OCI-LY7 (cell line): ENCODE results near the gene FRRS1L. TPM values are rescaled to one million over a fixed set of nuclear protein-coding genes. Genes with fewer than 3 reads are reported as not detected.

Experiments
- BruUV-seq: library from RNA; stranded (reverse); fragments of 400-500 nt; replicated peaks from 2 replicates; lab custom pipeline; 2021; lab: Mats Ljungman, UMichigan
- CTCF ChIA-PET: fragments of 300-600 bp; sonication (Branson Sonifier 250); formaldehyde crosslinking; loops from one replicate; lab custom pipeline; 2022; ENCODE audit warnings: antibody characterized with exemption; ENCODE audit not compliant: unreplicated experiment; lab: Charles Lee
- POLR2A ChIA-PET: fragments of 300-600 bp; sonication (Branson Sonifier 250); formaldehyde crosslinking; loops from one replicate; lab custom pipeline; 2022; ENCODE audit warnings: antibody characterized with exemption; lab: Charles Lee
- DNase-seq: peaks from one replicate; pipeline ENCODE4 v3.0.0-alpha.2; 2015; ENCODE audit warnings: low spot score
- H2AFZ ChIP-seq: fragments of 200-600 bp; sonication (generic), shearing (Covaris generic); 2 replicates; pipeline ENCODE4 v1.6.1; 2014; ENCODE audit warnings: mild to moderate bottlenecking, antibody characterized with exemption, low read length, moderate library complexity
- H3K27ac ChIP-seq: fragments of 200-600 bp; sonication (generic); 2 replicates; pipeline ENCODE4 v1.5.1; 2014; ENCODE audit warnings: mixed run types, low read depth, mild to moderate bottlenecking, moderate library complexity, low read length, inconsistent platforms; ENCODE audit not compliant: poor library complexity, severe bottlenecking
- H3K36me3 ChIP-seq: fragments of 200-600 bp; sonication (generic); 2 replicates; pipeline ENCODE4 v1.6.1; 2014; ENCODE audit warnings: mild to moderate bottlenecking, antibody characterized with exemption, low read length, moderate library complexity, mixed read lengths; ENCODE audit not compliant: insufficient read depth
- H3K4me1 ChIP-seq: fragments of 200-600 bp; sonication (generic); 2 replicates; pipeline ENCODE4 v1.5.1; 2014; ENCODE audit warnings: mild to moderate bottlenecking, low read length; ENCODE audit not compliant: insufficient read depth, poor library complexity, severe bottlenecking
- H3K4me2 ChIP-seq: fragments of 200-600 bp; sonication (generic); 2 replicates; pipeline ENCODE4 v1.6.1; 2014; ENCODE audit warnings: mild to moderate bottlenecking, low read length
- H3K4me3 ChIP-seq: fragments of 200-600 bp; sonication (generic); 2 replicates; pipeline ENCODE4 v1.5.1; 2014; ENCODE audit warnings: mild to moderate bottlenecking, low read depth, low read length; ENCODE audit not compliant: poor library complexity, severe bottlenecking
- H3K79me2 ChIP-seq: fragments of 200-600 bp; sonication (generic); 2 replicates; pipeline ENCODE4 v1.6.1; 2016; ENCODE audit warnings: low read depth, mild to moderate bottlenecking, low read length, moderate library complexity, mixed read lengths; ENCODE audit not compliant: insufficient read depth
- H3K9me2 ChIP-seq: fragments of 200-600 bp; sonication (generic); 2 replicates; pipeline ENCODE4 v1.6.1; 2016; ENCODE audit warnings: mild to moderate bottlenecking, low read length, mixed read lengths; ENCODE audit not compliant: insufficient read depth
- H3K9me3 ChIP-seq: fragments of 200-600 bp; sonication (generic); 2 replicates; pipeline ENCODE4 v1.6.1; 2014; ENCODE audit warnings: mild to moderate bottlenecking, mixed run types, low read length, mixed read lengths
- H4K20me1 ChIP-seq: fragments of 200-600 bp; sonication (generic); 2 replicates; pipeline ENCODE4 v1.6.1; 2014; ENCODE audit warnings: mild to moderate bottlenecking, antibody characterized with exemption, low read length, moderate library complexity, mixed read lengths; ENCODE audit not compliant: insufficient read depth
- EZH2phosphoT487 ChIP-seq: fragments of 200-600 bp; sonication (generic); IDR thresholded peaks from 2 replicates; pipeline ENCODE4 v1.6.1; 2018; ENCODE audit warnings: low read depth, borderline replicate concordance, mild to moderate bottlenecking, mixed run types, antibody characterized with exemption, low read length, moderate library complexity, mixed read lengths
- intact Hi-C: fragments of 100-400 bp; cut with micrococcal nuclease; formaldehyde crosslinking; loops from one replicate; pipeline ENCODE4 v1.10.0; 2022; ENCODE audit not compliant: unreplicated experiment
- total RNA-seq, 2 experiments: library from RNA; depleted of rRNA in 1 of 2; stranded (reverse); fragments of >200 nt in 1 of 2; shearing (Covaris generic) in 1 of 2; gene quantifications; 2 replicates each; pipeline ENCODE4 v1.2.3, GENCODE V29; 2014 to 2022
- TF ChIP-seq, protein P1 (sequence below): fragments of 200-600 bp; sonication (generic); conservative IDR thresholded peaks from 2 replicates; pipeline ENCODE4 v1.5.1; 2014; ENCODE audit warnings: mild to moderate bottlenecking, antibody characterized with exemption, low read length, moderate library complexity, mixed read lengths

Gene FRRS1L
- total RNA-seq, 2 experiments from 2014 or later: not detected

- intact Hi-C loops: no loop called here
- Histone ChIP-seq H3K9me2 (no peaks in the 10 kb centered on the region), H3K4me1 (peaks cover 10% of the 10 kb centered on the region), H3K4me3 (no peak overlapping the region), H3K27ac (no peak overlapping the region), H3K4me2 (no peak overlapping the region), H3K36me3 (no peaks in the 10 kb centered on the region), H2AFZ (no peak overlapping the region), H3K79me2 (no peaks in the 10 kb centered on the region), H3K9me3 (no peaks in the 10 kb centered on the region), H4K20me1 (no peaks in the 10 kb centered on the region)
- no peak for DNase-seq
- BruUV-seq: no TSS peak
- CTCF ChIA-PET: no interaction called here
- POLR2A ChIA-PET: interaction anchor here (1.1 kb wide), 1 partner anchor 29 kb away, joined by 3 read pairs; no protein-coding TSS in a partner anchor
- TF ChIP-seq, protein P1, sequence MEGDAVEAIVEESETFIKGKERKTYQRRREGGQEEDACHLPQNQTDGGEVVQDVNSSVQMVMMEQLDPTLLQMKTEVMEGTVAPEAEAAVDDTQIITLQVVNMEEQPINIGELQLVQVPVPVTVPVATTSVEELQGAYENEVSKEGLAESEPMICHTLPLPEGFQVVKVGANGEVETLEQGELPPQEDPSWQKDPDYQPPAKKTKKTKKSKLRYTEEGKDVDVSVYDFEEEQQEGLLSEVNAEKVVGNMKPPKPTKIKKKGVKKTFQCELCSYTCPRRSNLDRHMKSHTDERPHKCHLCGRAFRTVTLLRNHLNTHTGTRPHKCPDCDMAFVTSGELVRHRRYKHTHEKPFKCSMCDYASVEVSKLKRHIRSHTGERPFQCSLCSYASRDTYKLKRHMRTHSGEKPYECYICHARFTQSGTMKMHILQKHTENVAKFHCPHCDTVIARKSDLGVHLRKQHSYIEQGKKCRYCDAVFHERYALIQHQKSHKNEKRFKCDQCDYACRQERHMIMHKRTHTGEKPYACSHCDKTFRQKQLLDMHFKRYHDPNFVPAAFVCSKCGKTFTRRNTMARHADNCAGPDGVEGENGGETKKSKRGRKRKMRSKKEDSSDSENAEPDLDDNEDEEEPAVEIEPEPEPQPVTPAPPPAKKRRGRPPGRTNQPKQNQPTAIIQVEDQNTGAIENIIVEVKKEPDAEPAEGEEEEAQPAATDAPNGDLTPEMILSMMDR: no peak
- TF ChIP-seq EZH2phosphoT487: no peak
Observed at GRCh38 chr9:109166171-109166770, 778 bp downstream of the FRRS1L start.

DNA sequence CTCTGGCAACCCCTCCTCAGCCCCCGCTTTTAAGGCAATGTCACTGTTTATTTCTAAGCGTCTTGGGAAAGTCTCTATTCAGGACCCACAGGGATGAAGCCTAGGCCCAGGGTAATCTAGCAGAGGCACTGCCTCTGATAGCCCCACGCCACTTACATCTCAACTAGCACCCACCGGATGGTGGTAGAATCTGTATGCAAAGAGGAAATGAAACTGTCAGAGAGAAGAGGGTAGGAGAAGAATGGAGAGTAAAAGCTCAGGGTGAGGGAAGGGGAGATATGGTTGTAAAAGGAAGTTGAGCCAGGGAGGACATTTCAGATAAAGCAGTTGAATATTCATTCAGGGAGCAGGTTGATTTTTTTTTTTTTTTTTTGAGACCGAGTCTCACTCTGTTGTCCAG, 3.0 kb downstream of the FRRS1L start:
- Histone ChIP-seq H3K4me2 (no peak overlapping the region), H3K4me1 (peaks cover 10% of the 10 kb centered on the region), H3K9me3 (no peaks in the 10 kb centered on the region), H4K20me1 (no peaks in the 10 kb centered on the region), H3K79me2 (no peaks in the 10 kb centered on the region), H3K36me3 (no peaks in the 10 kb centered on the region), H3K9me2 (no peaks in the 10 kb centered on the region), H3K27ac (no peak overlapping the region), H3K4me3 (no peak overlapping the region), H2AFZ (no peak overlapping the region)
- peak; percentile 51 for DNase-seq
- TF ChIP-seq EZH2phosphoT487: no peak
- TF ChIP-seq, protein P1: no peak
- CTCF ChIA-PET: no interaction called here
- intact Hi-C loops: no loop called here
- BruUV-seq: no TSS peak
- POLR2A ChIA-PET: no interaction called here

- no peak overlapping the region for H2AFZ ChIP-seq
- TF ChIP-seq EZH2phosphoT487: no peak
- TF ChIP-seq, protein P1: no peak
- H3K79me2 ChIP-seq: no peaks in the 10 kb centered on the region
- no TSS peak for BruUV-seq
- H4K20me1 ChIP-seq: no peaks in the 10 kb centered on the region
- H3K4me2 ChIP-seq: no peak overlapping the region
- DNase-seq: no peak
- ChIA-PET POLR2A (interaction anchor here (0.5 kb wide), 1 partner anchor 124 kb away, joined by 3 read pairs; no protein-coding TSS in a partner anchor), CTCF (no interaction called here)
- no peak overlapping the region for H3K27ac ChIP-seq
- no peaks in the 10 kb centered on the region for H3K9me2 ChIP-seq
- no peaks in the 10 kb centered on the region for H3K9me3 ChIP-seq
- H3K36me3 ChIP-seq: no peaks in the 10 kb centered on the region
- intact Hi-C loops: no loop called here
- H3K4me3 ChIP-seq: no peak overlapping the region
- H3K4me1 ChIP-seq: peaks cover 10% of the 10 kb centered on the region
Observed at GRCh38 chr9:109163194-109163593, 3.9 kb downstream of the FRRS1L start.
